HepG2 (cell line): ENCODE measurements around the gene THSD8. TPM values are rescaled to one million over a fixed set of nuclear protein-coding genes. Genes with fewer than 3 reads are reported as not detected.

Experiments
- MEIS1 ChIP-seq: sonication (generic); formaldehyde crosslinking; IDR thresholded peaks from 2 replicates; pipeline ENCODE4 v1.9.0; 2021; ENCODE audit warnings: mild to moderate bottlenecking, missing genetic modification reagents, moderate library complexity, borderline replicate concordance
- RBM39 ChIP-seq: fragments of 200-400 bp; formaldehyde crosslinking; IDR thresholded peaks from one replicate; pipeline ENCODE4 v1.6.1; 2018; ENCODE audit warnings: antibody characterized with exemption, mild to moderate bottlenecking, low read depth, low read length; ENCODE audit not compliant: poor library complexity, severe bottlenecking
- SOX5 ChIP-seq: IDR thresholded peaks from 2 replicates; pipeline ENCODE4 v1.6.1; 2016; ENCODE audit warnings: borderline replicate concordance
- ZBTB26 ChIP-seq: IDR thresholded peaks from 2 replicates; pipeline ENCODE4 v1.6.1; 2016; ENCODE audit warnings: missing compliant biosample characterization, missing genetic modification reagents, borderline replicate concordance
- ZNF280B ChIP-seq: sonication (generic); formaldehyde crosslinking; IDR thresholded peaks from 2 replicates; pipeline ENCODE4 v1.5.0; 2020; ENCODE audit warnings: missing genetic modification reagents, mild to moderate bottlenecking, borderline replicate concordance
- ZNF350 ChIP-seq: sonication (generic); formaldehyde crosslinking; IDR thresholded peaks from 2 replicates; pipeline ENCODE4 v1.4.0; 2020; ENCODE audit warnings: mild to moderate bottlenecking, low read depth, missing genetic modification reagents, borderline replicate concordance
- ZNF891 ChIP-seq: sonication (generic); formaldehyde crosslinking; IDR thresholded peaks from 2 replicates; pipeline ENCODE4 v1.5.0; 2020; ENCODE audit warnings: mild to moderate bottlenecking, missing genetic modification reagents
- polyA plus RNA-seq, 8 experiments: library from polyadenylated mRNA; depleted of rRNA in 3 of 8; stranded (reverse) in 7 of 8; unstranded in 1 of 8; fragments of >200 nt; fragmentation: Illumina TruSeq in 4 of 8; extraction: Trizol in 4 of 8; gene quantifications; 2 replicates each; pipeline versions ENCODE4 v1.2.1 to v1.2.3, GENCODE V29; 2011 to 2016; ENCODE audit warnings: low read depth in 4 of 8, missing spikeins in 1 of 8, mixed read lengths in 1 of 8; ENCODE audit not compliant: insufficient read depth in 1 of 8
- total RNA-seq, 5 experiments: library from RNA; depleted of rRNA; stranded (reverse); fragments of >200 nt; fragmentation: Illumina TruSeq; extraction: Trizol; gene quantifications; 2 replicates each; pipeline ENCODE4 v1.2.3, GENCODE V29; 2016; ENCODE audit warnings: low read depth in 1 of 5

THSD8 gene
- total and polyA plus RNA-seq, 2 of the 13 experiments (the other 11 are each of a cell fraction or from before 2014, with no cell fraction given), result 4.8 to 14.9 TPM

- TF ChIP-seq MEIS1 (CRISPR knock-in tag), result no peak; the same call in 1 of the 2 replicates
- TF ChIP-seq SOX5 (CRISPR knock-in tag), result peak; percentile 41; the same call in 1 of the 2 replicates
- TF ChIP-seq ZBTB26 (CRISPR knock-in tag), result peak; percentile 53; the same call in 1 of the 2 replicates
- peak; percentile 81 for TF ChIP-seq RBM39
- TF ChIP-seq ZNF280B (CRISPR knock-in tag), result peak; percentile 76
- TF ChIP-seq ZNF350 (CRISPR knock-in tag), result no peak
- no peak for TF ChIP-seq ZNF891 (CRISPR knock-in tag)
Measured at GRCh38 chr19:12793290-12794195, 8.3 kb upstream of the THSD8 start (continued).
